Astrocyte (in vitro differentiated cells and primary cell): ENCODE measurements around the gene LAMA3. TPM values are rescaled to one million over a fixed set of nuclear protein-coding genes. Genes with fewer than 3 reads are reported as not detected.
A peak's percentile ranks its signal among the peaks of the same experiment; 100 is the strongest.

Experiments
- DNase-seq: peaks from one replicate; pipeline ENCODE4 v3.0.0-alpha.2; 2010; ENCODE audit warnings: low read depth
- FAIRE-seq: peaks from 2 replicates; lab custom pipeline; 2011; peaks lifted over from hg19 to GRCh38; lab: Jason Lieb, UNC
- H2AFZ ChIP-seq: 2 replicates; pipeline ENCODE4 v1.6.0; 2012; ENCODE audit warnings: low read depth, low read length, inconsistent platforms
- H3K27ac ChIP-seq: 2 replicates; pipeline ENCODE4 v1.5.1; 2011; ENCODE audit warnings: low read depth, low read length, inconsistent platforms
- H3K27me3 ChIP-seq: 2 replicates; pipeline ENCODE4 v1.6.0; 2011; ENCODE audit warnings: low read length, inconsistent platforms; ENCODE audit not compliant: insufficient read depth
- H3K36me3 ChIP-seq: 2 replicates; pipeline ENCODE4 v1.5.1; 2011; ENCODE audit warnings: low read length, inconsistent platforms; ENCODE audit not compliant: insufficient read depth
- H3K4me1 ChIP-seq: 2 replicates; pipeline ENCODE4 v1.5.1; 2011; ENCODE audit warnings: low read length, inconsistent platforms; ENCODE audit not compliant: insufficient read depth
- H3K4me2 ChIP-seq: 2 replicates; pipeline ENCODE4 v1.6.0; 2012; ENCODE audit warnings: low read length, inconsistent platforms
- H3K4me3 ChIP-seq: 2 replicates; pipeline ENCODE4 v1.5.1; 2011; ENCODE audit warnings: low read depth, mild to moderate bottlenecking, low read length, inconsistent platforms; ENCODE audit not compliant: insufficient read depth
- H3K79me2 ChIP-seq: 2 replicates; pipeline ENCODE4 v1.6.0; 2012; ENCODE audit warnings: mild to moderate bottlenecking, low read length, inconsistent platforms; ENCODE audit not compliant: insufficient read depth
- H3K9ac ChIP-seq: 2 replicates; pipeline ENCODE4 v1.6.0; 2012; ENCODE audit warnings: mild to moderate bottlenecking, low read length, inconsistent platforms
- H3K9me3 ChIP-seq: 2 replicates; pipeline ENCODE4 v1.5.1; 2012; ENCODE audit warnings: low read depth, mild to moderate bottlenecking, low read length, inconsistent platforms; ENCODE audit not compliant: insufficient read depth
- H4K20me1 ChIP-seq: 2 replicates; pipeline ENCODE4 v1.6.0; 2012; ENCODE audit warnings: low read length, inconsistent platforms; ENCODE audit not compliant: insufficient read depth
- H3K27ac Mint-ChIP-seq: one replicate; pipeline ENCODE4 v1.8.0; 2021; ENCODE audit warnings: mild to moderate bottlenecking, mixed read lengths; ENCODE audit not compliant: unreplicated experiment
- H3K27me3 Mint-ChIP-seq: one replicate; pipeline ENCODE4 v1.8.0; 2021; ENCODE audit warnings: low read depth, mixed read lengths; ENCODE audit not compliant: unreplicated experiment
- H3K36me3 Mint-ChIP-seq: one replicate; pipeline ENCODE4 v1.8.0; 2021; ENCODE audit warnings: low read depth, mixed read lengths; ENCODE audit not compliant: unreplicated experiment
- H3K4me1 Mint-ChIP-seq: one replicate; pipeline ENCODE4 v1.8.0; 2021; ENCODE audit warnings: low read depth, mixed read lengths; ENCODE audit not compliant: unreplicated experiment
- H3K4me3 Mint-ChIP-seq: one replicate; pipeline ENCODE4 v1.8.0; 2021; ENCODE audit warnings: mild to moderate bottlenecking, moderate library complexity, mixed read lengths; ENCODE audit not compliant: unreplicated experiment
- H3K9me3 Mint-ChIP-seq: one replicate; pipeline ENCODE4 v1.8.0; 2021; ENCODE audit warnings: mild to moderate bottlenecking, mixed read lengths; ENCODE audit not compliant: unreplicated experiment
- CTCF ChIP-seq: IDR thresholded peaks from 2 replicates; pipeline ENCODE4 v1.5.1; 2011; ENCODE audit warnings: low read depth, mild to moderate bottlenecking, inconsistent platforms, low read length, moderate library complexity; ENCODE audit not compliant: insufficient read depth
- EZH2 ChIP-seq: IDR thresholded peaks from 2 replicates; pipeline ENCODE4 v1.6.1; 2012; ENCODE audit warnings: mild to moderate bottlenecking, low read length, inconsistent platforms; ENCODE audit not compliant: insufficient read depth
- total RNA-seq: library from RNA; stranded (reverse); gene quantifications from 2 replicates; pipeline ENCODE4 v1.2.1, GENCODE V29; 2021

The LAMA3 gene
- total RNA-seq, 1 donor from 2014 or later: 0.86 TPM

- DNase-seq (no peak), FAIRE-seq (no peak)
- Histone ChIP-seq H3K79me2 (no peaks in the 10 kb centered on the region), H3K36me3 (no peaks in the 10 kb centered on the region), H3K4me3 (no peak overlapping the region), H3K9me3 (no peaks in the 10 kb centered on the region), H2AFZ (no peak overlapping the region), H3K4me2 (no peak overlapping the region), H3K27me3 (peaks cover 3% of the 10 kb centered on the region), H3K9ac (no peak overlapping the region), H4K20me1 (no peaks in the 10 kb centered on the region), H3K4me1 (no peaks in the 10 kb centered on the region), H3K27ac (no peak overlapping the region)
- Mint-ChIP-seq H3K27me3 (peaks cover 27% of the 10 kb centered on the region), H3K4me3 (peak overlapping the region; percentile 27), H3K27ac (no peak overlapping the region), H3K4me1 (no peaks in the 10 kb centered on the region), H3K9me3 (peaks cover 6% of the 10 kb centered on the region), H3K36me3 (no peaks in the 10 kb centered on the region)
- no peak for TF ChIP-seq CTCF
- no peak for TF ChIP-seq EZH2
These were observed 311.6 kb downstream of the LAMA3 start for GRCh38 chr18:24000613-24001490.

- Histone ChIP-seq H3K9ac (no peak overlapping the region), H3K79me2 (no peaks in the 10 kb centered on the region), H3K27ac (no peak overlapping the region), H4K20me1 (no peaks in the 10 kb centered on the region), H3K36me3 (no peaks in the 10 kb centered on the region), H3K27me3 (peaks cover 3% of the 10 kb centered on the region), H3K9me3 (no peaks in the 10 kb centered on the region), H3K4me2 (no peak overlapping the region), H3K4me3 (no peak overlapping the region), H2AFZ (no peak overlapping the region), H3K4me1 (no peaks in the 10 kb centered on the region)
- DNase-seq (no peak), FAIRE-seq (no peak)
- H3K4me3 Mint-ChIP-seq: no peak overlapping the region
- peaks cover 6% of the 10 kb centered on the region for H3K9me3 Mint-ChIP-seq
- no peak overlapping the region for H3K27ac Mint-ChIP-seq
- TF ChIP-seq CTCF: no peak
- TF ChIP-seq EZH2: no peak
- H3K27me3 Mint-ChIP-seq: peaks cover 27% of the 10 kb centered on the region
- H3K4me1 Mint-ChIP-seq: no peaks in the 10 kb centered on the region
- no peaks in the 10 kb centered on the region for H3K36me3 Mint-ChIP-seq
These were observed 313.2 kb downstream of the LAMA3 start for GRCh38 chr18:24002479-24002878.

GRCh38 chr18:24003288-24003687, 314.0 kb downstream of the LAMA3 start:
- H3K9me3 ChIP-seq: no peaks in the 10 kb centered on the region
- no peak overlapping the region for H3K9ac ChIP-seq
- FAIRE-seq (no peak), DNase-seq (no peak)
- H3K27me3 ChIP-seq: peaks cover 6% of the 10 kb centered on the region
- no peak overlapping the region for H3K27ac Mint-ChIP-seq
- peaks cover 28% of the 10 kb centered on the region for H3K27me3 Mint-ChIP-seq
- H3K4me3 Mint-ChIP-seq: no peak overlapping the region
- no peak overlapping the region for H3K4me2 ChIP-seq
- H3K27ac ChIP-seq: no peak overlapping the region
- no peaks in the 10 kb centered on the region for H3K4me1 ChIP-seq
- peaks cover 6% of the 10 kb centered on the region for H3K9me3 Mint-ChIP-seq
- H2AFZ ChIP-seq: no peak overlapping the region
- no peaks in the 10 kb centered on the region for H3K36me3 ChIP-seq
- H4K20me1 ChIP-seq: no peaks in the 10 kb centered on the region
- no peaks in the 10 kb centered on the region for H3K4me1 Mint-ChIP-seq
- no peak for TF ChIP-seq EZH2
- no peak for TF ChIP-seq CTCF
- no peak overlapping the region for H3K4me3 ChIP-seq
- no peaks in the 10 kb centered on the region for H3K79me2 ChIP-seq
- H3K36me3 Mint-ChIP-seq: no peaks in the 10 kb centered on the region
